HG03064 (cell line): ENCODE results near the gene BNC2.

Experiments
- ATAC-seq: cut with Tn5 transposase; IDR thresholded peaks from one replicate; pipeline ENCODE4 v1.9.1; 2021; ENCODE audit warnings: low read depth; ENCODE audit not compliant: unreplicated experiment

BNC2 gene

DNA sequence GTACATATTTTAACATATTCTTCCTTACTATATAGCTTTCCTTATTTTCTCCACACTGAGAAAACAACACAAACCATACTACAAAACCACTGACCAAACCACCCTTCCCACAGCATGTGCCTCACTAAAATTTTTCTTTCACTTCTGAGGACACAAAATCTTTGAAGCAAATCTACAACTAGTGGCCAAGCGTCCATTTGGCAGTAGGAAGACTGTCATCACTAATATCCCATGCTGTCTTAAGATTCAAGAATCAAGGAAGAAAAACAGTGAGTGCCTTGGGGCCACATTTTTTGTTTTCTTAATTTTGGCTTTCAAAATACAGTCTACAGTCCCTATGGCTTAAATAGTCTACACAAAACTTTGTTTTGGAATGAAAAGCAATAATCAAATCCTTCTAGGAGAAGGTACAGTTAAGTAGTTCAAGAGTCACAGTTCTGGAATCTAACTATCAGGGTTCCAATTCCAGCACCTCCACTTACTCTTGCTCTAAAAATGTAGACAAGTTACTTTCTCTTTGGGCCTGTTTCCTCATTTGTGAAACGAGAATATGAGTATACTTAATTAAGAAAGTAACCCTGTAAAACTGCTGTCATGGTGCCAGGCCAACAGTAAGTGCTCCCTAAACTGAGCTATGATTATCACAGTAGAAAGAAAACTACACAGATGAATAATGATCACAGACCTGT is 227.9 kb downstream of the BNC2 start:
- ATAC-seq = no peak

DNA sequence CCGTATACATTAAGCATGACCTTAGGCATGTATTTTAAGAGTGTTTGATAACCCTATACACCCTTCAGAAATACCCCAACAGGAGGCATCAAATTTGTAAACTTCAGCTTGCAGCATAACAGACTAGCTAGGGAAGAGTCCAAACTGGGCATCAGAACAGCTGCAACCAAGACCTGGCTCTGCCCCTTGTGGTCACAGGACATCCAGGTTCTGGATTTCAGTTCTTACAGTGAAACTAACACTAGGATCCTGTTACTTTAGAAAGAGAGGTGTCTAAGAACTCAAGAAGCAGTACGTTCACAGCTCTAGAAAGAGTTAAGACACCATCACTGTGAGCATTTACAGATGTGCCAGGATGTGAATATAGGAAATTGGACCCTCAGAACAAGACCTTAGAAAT is 229.8 kb downstream of the BNC2 start:
- no peak for ATAC-seq

DNA sequence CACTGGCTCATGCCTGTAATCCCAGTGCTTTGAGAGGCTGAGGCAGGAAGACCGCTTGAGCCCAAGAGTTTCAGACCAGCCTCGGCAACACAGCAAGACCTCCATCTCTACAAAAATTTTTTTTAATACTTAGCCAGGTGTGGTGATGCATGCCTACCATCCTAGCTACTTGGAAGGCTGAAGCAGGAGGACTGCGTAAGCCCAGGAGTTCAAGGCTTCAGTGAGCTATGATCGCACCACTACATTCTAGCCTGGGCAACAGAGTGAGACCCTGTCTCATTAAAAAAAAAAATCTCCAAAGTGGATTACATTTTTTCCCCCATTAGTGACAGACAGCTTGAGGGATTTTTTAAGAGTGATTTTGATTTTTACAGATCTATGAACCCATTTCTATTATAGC is 230.8 kb downstream of the BNC2 start:
- no peak for ATAC-seq

DNA sequence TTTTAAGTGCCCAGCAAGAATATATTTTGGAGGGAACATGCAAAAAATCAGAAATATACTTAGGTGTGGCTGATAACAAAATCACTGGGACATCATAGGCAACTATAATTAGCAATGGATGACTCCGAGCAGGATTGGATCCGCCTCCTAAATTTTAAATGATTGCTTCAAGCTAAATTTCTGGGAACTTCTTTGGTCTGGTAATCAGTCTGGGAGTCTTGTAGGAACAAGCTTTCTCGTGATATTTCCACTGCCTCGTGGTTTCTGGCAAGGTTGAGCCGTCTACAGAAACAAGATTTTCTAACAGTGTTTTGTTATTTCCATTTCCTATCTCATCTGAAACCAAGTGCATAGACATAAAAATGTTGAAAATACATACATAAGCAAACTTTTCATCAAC is 232.6 kb downstream of the BNC2 start:
- ATAC-seq = no peak

DNA sequence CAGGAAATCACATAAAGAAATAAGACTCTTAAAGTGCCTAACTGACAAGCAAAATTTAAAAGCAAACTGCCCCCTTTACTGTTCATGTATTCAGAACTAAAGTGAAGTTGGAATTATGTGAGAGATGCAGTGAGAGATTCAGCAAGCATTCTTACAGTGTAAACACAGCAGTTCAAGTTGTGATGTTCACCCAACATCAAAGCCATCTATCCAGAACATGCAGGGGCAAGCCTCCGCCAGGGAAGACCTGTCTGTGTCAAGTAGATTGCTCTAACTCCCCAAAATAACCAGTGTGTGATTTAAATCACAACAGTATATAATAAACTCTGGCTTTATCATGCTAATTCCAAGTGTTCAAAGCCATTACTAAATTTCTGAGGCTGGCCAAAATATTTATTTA is 233.3 kb downstream of the BNC2 start:
- no peak for ATAC-seq

DNA sequence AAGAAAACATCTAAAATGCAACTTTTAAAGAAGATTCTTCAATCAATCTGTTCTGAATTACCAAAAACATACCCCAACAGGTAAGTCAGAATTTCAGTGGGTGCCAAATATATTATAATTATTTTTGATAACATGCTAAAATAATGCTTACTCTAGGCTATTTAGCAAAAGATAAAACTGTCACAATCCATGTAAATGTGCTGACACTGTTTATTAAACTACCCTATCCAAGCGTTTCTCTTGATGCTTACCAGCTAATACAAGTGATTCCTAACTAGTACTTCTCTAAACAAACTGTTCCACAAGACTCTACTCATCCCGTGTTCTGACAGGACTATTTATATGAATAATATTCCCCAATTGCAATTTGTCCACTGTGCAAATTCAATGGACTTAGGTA is 236.7 kb downstream of the BNC2 start:
- ATAC-seq = no peak

DNA sequence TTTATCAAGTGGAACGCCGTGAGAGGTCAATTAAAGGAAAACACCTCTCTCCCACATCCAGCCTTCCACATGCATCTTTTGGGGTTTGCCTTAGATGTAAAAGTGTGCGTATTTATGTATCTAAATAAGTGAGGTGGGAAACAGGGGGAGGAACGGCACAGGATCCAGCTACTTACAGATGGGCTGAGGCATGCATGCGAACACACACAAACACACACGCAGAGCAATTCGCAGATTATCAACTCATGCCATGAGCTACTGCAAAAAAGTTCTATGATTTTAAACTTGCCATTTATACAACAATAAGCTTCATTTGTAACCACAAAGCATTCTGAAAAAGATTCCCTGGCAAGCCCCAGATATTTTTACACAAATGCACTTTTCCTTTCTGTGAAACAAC is 242.1 kb downstream of the BNC2 start:
- no peak for ATAC-seq

DNA sequence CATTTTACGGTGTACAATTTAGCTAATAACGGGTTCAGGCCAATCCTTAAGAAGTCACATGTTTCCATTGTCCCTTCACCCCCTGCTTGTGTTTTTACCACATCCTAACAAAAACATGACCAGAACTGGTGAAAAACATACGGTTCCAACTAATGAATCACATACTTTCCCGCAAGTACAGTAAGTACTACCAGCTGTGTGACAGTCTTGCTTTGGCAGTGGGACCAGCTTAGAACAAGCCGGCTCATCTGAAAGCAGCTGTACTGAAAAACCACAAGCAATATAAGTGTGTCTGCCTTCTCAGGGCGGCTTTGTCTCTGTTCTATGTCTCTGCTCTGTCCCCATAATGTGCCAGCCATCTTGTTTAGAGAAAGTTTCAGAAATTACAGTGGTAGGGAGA is 242.5 kb downstream of the BNC2 start:
- no peak for ATAC-seq

DNA sequence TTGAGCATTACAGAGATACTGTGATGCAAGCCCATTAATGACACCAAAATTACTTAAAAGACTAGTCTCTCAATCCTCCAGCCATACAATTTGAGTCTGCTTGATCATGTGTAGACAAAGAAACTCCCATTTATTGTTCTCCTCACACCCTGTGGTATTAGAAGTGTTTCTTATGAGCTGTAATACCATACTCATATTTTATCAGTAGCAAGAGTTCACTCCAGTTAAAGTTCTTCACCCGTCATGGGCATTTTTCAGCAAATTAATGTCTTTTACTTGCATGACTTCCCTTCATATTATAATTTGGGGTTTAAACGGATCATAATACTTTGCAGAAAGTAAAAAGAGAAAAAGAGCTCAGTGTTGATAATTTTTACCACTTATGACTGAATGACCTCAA is 242.9 kb downstream of the BNC2 start:
- no peak for ATAC-seq

DNA sequence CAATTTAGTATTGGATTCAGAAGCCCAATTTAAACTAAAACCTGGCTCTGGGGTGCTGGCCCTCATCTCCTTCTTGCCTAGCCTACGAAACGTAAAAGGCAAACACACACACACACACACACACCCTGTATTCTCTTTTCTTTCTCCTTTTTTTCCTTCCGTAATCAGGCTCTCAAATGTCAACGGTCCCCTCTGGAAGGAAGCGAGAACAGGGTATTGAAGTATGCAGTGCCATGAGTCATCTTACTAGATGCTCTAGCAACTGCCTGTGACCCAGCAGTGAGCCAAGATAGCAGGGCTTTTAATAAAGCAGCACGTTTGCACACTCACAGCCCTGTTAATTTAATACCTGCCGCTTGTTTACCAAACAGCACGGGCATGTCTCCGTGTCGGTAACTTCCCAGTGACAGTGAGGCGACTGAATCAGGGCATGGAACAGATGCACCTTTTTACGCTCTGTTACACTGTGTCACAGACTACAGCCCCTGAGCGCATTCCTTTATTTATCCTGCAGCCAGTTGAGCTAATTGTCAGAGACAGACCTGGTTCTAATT is 243.8 kb downstream of the BNC2 start:
- ATAC-seq = no peak

DNA sequence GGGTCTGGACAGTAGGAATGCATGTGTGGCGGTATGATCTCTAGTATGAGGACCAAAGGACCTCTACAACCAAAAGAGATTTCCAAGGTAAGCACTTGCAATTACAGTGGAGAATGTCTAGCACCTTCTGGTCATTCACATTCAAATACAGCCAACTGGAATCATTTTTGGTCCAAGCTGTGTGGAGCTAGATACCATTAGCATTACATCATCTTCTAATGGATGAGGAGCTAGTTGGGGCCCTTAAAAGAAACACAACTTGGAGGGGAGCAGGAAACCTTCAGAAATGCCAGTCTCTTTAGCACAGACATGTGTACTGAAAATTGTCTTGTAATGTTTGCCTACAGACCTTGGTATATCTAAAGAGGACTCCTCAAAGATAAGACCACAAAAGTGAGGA is 244.7 kb downstream of the BNC2 start:
- ATAC-seq = no peak

DNA sequence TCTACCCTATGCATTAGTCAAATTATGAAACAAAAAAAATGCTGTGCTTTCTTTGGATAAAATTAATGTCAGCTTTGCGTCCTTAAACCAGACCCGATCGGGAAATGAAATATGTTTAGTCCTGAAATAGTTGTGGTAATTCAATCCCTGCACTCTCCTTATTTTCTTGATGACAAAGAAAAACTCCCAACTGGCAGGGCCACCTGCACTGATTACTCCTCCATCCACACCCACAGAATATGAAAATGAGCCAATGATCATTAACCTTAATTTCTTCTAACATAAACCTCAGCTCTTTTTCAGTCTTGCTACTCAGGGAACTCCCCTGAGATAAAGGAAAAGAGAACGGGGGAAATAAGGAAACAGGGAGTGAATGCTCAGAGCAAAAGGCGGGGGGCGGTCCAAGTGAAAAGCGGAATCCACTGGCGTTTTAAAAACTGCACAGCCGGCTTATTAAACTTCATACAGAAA is 245.3 kb downstream of the BNC2 start:
- no peak for ATAC-seq

DNA sequence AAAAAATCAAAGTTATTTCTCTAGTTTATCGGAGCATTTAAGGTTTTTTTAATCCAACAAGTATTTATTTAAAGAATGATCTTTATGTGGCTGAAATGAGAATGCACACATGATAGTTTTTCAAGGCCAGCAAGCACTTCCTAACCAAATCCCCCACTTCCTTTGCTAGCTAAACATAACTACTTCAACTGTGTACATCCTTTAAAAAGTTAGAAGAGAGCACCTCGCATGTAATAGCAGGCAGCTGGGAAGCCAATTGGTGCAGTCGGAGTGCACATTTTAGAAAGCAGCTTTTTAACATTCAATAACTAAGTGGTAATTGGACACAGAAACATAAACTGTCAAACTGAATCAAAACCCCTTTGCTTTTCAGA is 245.7 kb downstream of the BNC2 start:
- no peak for ATAC-seq

DNA sequence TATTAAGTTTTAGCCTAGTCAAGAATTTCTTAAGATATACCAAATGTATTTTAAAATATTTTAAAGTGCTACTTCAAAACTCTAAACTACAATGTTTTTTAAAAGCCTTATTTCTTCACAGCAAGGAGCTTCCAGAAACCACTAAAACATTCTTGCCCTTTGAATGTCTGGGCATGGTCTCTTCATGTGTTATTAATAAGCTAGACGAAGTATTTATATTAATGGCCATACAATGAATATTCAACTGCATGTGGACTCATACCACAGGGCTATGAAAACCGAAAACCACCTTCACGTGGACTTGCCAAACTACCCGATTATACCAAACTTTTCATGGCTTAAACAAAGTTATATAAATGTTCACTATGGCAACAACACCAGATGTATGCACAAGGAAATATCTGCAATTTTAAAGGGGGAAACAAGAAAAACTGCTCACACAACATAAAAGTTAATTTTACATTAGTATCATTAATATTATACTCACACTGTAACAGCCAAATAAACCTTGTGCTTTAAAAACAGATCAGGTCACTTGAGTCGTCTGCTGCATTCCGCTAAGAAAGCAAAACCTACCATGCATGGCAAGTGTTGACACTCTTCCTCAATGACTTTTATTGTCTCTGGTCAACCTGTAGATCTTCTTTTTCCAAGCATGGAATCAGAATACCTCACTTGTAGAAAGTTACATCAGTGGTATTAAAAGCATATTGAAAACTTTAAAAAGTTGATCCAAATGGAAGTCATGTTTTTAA is 246.3 kb downstream of the BNC2 start:
- ATAC-seq = no peak

DNA sequence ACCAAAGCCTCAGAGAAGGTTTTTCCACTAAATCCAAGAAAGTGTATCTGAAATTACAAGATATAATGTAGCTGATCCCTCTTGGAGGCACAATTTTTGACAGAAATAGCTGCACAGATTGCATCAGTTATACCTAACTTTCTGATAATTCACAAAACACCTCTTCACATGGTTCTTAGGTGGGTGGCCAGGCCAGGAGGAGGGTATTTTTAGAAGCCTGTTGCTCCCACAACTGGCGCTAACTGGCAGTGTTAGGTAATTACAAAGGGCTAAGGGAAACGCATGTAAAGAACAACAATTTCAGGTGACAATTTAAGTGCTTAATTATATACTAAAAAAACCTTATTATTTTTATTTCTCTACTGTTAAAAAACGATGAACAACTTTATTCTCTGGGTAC is 247.9 kb downstream of the BNC2 start:
- ATAC-seq = no peak

DNA sequence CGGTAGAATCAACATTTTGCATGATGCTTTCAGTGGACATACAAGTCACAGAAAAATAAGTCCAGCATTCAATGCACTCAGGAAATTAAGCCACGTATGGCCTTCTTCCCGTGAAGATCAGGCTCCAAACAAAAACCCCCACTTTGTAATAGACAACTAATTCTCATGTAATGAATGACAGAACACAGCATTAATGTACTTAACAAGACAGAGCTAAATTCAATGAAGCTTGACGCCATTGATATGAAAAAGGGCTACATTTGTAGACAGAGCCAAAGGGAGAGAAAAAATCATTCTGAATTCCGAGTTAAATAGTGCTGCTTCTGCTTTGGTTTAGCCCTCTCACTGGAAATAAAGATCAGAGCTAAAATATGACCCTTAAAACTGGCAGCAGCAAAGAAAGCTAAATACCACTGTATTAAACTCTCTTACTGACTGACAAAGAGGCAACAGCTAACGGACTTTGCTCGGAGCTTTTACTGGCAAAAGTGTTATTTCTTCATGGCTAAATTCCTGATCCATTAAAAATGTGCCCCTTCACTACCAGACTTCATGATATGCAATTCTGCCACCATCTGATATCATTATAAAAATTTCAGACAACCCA is 250.5 kb downstream of the BNC2 start:
- no peak for ATAC-seq

DNA sequence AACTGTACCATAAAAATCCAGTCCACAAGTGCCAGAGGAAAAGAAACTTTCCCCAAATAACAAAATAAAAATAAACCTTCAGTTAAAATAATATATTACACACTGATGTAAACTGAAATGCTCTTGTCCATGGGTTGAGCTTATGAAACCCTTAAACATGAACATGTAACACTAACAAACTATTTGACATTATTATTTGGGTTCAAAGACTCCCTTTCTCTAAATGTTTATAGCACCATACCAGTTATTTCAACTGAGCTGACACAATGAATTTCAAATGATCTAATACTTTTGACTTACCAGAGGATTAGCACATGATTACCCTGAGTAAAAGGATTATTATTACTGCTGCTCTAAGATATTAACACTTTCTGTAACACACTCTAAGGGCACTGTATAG is 251.1 kb downstream of the BNC2 start:
- ATAC-seq = no peak

DNA sequence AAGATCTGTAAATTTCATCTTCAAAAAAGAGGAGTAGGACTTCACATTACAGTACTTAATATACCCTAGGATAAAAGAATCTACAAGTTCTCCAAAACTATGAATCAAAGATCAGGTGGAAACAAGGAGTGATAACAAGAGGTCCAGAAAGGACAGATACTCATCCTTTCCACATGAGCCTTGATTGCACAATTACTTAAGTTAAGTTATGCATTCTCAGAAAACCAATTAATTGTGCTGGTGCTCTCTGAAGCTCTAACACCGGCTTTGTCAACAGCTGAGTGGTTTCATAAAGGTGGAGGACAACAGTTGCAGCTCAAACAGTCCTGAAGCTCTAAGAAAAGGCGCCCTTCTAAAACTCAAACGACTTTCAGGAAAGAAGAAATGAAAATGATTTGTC is 251.9 kb downstream of the BNC2 start:
- ATAC-seq = no peak

DNA sequence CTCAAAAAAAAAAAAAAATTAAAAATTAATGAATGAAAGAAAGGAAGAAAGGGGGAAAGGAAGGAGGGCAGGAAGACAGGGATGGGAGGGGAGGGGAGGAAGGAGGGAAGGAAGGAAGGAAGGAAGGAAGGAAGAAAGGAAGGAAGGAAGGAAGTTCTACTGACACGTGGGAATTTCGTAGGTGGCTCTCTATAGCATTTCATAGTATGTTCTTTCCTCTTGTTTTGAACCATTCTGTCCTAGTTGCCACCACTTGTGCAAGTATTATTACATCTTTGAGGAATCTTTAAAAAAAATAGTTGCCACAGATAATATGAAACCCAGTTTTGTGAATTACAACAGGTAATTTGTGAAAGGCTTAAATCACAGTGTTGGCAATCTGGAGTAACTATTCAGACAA is 253.8 kb downstream of the BNC2 start:
- ATAC-seq = no peak

DNA sequence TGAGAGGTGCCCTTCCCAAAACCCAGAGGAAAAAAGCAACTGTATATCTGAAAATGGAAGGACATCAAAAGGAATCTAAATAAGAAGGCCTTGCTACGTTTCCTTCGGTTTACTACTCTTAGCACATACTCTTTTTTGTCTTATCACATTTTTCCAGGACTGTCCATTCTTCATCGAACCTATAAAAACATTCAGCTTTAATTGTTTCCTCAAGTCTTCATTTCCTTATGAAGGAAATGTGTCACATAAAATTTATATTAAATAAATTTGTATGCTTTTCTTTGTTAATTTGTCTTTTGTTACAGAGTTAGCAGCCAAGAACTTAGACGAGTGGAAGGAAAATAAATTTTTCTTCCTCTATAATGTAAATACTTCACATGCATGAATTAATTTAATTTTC is 255.0 kb downstream of the BNC2 start:
- no peak for ATAC-seq

DNA sequence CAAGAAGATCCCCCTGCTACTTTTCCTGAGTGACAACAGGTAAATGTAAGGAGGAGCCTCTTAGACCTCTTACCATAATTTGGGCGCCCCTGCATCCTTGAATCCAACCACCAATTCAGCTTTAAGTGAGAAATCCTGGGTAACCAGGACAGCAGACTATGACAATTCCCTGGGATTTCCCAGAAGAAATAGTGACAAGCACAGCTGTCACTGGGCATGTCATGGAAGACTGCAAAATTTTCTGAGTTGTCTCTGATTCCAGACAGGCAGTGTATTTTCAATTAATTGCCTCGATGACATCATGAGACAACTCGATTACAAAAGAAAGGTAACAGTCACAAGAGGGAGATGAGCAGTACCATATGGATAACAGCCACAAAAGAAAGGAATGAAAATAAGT is 256.9 kb downstream of the BNC2 start:
- no peak for ATAC-seq

DNA sequence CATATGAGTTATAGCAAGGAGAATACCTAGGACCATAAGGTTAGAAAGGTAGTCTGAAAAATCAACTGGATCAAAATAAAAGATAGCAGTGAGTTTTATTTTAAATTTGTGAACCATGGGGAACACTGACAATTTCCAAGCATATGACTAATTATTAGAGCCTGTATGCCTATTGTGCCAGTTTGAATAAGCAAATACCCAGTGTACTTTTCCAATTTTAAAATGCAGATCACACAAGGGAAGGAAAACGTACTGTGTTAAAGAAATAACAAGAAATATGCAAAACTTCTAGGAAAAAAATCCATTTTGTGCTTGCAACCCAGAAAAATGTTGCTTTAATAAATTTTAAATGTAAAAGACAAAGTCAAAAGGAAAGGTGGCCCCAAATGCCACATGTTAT is 257.4 kb downstream of the BNC2 start:
- no peak for ATAC-seq
